GM19328 (cell line): ENCODE measurements around the gene TSSK6.

Experiments used
- ATAC-seq: cut with Tn5 transposase; IDR thresholded peaks from one replicate; pipeline ENCODE4 v1.9.1; 2021; ENCODE audit warnings: mild to moderate bottlenecking, moderate library complexity; ENCODE audit not compliant: unreplicated experiment

Gene TSSK6

GRCh38 chr19:19544954-19545591 is 29.7 kb upstream of the TSSK6 start:
- no peak for ATAC-seq

- no peak for ATAC-seq
Measured at GRCh38 chr19:19544257-19544953, 29.1 kb upstream of the TSSK6 start.

- ATAC-seq = no peak
Measured at GRCh38 chr19:19543640-19544039, 28.3 kb upstream of the TSSK6 start.

GRCh38 chr19:19543101-19543500 is 27.8 kb upstream of the TSSK6 start:
- no peak for ATAC-seq

- no peak for ATAC-seq
Measured at GRCh38 chr19:19542507-19542906, 27.2 kb upstream of the TSSK6 start.

GRCh38 chr19:19541616-19542015 is 26.3 kb upstream of the TSSK6 start:
- no peak for ATAC-seq

- no peak for ATAC-seq
Measured at GRCh38 chr19:19540715-19541515, 25.6 kb upstream of the TSSK6 start.

DNA sequence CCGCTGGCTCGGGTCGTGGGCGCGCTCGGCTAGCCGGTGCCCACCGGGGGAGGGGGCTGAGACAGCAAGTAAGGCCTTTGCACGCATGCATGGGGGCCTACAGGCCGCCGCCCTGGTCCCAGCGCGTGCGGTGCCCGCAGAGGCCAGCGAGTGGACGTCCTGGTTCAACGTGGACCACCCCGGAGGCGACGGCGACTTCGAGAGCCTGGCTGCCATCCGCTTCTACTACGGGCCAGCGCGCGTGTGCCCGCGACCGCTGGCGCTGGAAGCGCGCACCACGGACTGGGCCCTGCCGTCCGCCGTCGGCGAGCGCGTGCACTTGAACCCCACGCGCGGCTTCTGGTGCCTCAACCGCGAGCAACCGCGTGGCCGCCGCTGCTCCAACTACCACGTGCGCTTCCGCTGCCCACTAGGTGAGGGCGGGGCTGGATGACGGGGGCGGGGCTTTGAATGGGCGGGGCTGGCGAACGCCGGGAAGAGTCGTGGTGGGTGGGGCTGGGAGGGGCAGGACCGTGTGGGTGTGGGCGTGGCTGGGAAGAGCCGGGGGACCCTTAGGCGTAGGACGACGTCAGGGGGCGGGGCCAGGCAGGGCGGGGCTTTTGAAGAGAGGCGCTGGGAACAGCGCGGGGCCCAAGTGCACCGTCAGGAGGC is 24.8 kb upstream of the TSSK6 start:
- ATAC-seq = no peak

DNA sequence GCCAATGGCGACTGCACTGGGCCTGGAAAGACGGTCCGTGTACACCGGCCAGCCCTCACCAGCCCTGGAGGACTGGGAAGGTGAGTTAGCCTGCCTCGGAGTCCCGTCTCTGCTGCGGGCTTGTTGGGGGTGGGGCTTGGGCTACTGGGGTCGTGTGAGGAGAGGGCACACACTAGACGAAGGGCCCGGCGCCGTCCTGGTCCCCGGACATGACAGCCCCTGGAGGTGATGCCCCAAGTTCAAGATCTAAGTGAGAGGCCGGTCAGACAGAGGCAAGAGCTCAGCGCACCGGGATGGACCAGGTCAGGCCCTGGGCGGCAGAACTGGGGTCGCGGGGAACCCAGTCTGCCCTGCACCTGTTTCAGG is 24.3 kb upstream of the TSSK6 start:
- no peak for ATAC-seq

DNA sequence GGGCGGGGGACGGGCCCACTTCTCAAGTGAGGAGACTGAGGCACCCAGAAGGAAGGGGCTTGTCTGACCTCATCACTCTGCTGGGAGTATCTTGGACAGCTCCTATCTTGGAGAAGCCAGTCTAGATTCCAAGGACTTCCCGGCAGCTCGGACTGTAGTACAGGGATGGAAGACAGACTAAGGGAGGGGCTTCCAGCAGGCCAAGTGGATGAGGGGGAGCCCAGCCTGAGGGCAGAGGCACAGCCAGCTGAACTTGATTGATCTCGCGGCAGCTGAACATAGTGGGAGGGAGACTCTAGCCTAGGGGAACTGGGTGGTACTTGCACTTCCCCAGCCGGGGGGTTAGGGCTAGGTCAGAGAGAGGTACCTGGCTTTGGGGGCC is 23.4 kb upstream of the TSSK6 start:
- no peak for ATAC-seq

DNA sequence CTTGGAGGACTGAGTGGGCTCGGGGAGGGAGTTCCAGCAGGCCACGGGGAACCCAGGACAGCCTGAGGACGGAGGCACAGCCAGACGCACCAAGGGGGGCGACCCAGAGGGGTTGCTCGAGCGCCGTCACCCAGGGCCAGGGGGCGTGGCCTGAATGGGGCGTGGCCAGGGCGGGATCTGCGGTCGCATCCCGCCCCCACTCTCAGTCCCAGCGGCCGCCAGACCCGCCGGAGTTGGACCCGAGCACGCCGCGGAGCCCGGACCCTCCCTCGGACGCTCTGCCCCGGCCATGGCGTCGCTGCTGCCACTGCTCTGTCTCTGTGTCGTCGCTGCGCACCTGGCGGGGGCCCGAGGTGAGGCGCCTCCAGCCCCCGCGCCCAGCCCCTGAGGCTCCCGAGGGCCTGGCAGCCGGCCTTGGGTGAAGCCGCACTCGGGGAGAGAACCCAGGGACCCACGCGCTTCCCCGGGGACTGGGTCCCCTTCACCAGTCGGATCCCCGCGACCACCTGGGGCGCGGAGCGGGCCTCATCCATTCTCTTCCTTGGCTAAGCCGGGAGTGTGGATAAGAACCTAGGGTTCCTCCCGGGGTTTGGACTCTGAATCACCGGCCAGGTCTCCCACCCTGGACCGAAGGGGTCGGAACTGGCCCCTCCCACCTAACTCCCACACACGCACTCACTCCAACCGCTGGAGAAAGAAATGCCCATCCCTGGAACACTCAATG is 22.9 kb upstream of the TSSK6 start, which contains the start of gene CILP2:
CILP2 (plus strand) TSS at position 205 of the 724 bp plus-strand sequence; CDS start at position 290, 85 bp downstream.
- no peak for ATAC-seq

DNA sequence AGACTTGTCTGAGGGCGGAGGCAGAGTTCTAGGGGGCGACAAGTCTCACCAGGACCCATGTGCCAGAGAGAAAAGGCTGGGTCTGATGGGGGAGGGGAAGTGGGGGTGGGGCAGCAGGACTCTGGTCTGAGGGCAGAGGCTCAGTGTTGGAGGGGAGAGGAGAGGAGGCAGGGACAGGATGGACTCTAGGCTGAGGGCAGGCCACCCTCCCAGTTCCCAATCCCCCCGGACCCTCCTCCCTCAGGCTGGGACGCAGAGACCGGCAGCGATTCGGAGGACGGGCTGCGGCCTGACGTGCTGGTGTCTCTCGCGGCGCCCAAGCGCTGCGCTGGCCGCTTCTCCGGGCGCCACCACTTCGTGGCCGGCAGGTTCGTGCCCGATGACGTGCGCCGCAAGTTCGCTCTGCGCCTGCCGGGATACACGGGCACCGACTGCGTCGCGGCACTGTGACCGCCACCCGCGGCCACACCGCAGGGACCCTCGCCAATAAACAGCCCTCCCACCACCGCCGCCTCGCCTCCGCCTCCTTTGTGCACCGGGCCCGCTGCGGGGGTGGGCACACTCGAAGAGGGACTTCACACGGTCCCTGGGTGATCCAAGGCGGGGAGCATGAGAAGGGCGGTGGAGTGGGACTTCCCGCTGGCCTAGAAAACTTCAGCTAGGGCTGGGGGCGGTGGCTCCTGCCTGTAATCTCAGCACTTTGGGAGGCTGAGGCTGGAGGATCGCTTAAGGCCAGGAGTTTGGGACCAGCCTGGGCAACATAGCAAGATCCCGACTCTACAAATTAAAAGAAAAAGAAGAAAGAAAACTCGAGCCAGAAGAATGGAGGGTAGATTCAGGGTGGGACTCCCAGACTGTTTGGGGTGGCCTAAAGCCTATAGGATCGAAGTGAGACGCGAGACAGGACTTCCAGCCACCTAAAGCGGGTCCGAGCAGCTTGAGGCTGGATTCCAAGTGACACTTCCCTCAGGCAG is 22.0 kb upstream of the TSSK6 start:
- ATAC-seq = no peak

- ATAC-seq = no peak
Measured at GRCh38 chr19:19535311-19536191, 20.2 kb upstream of the TSSK6 start.

GRCh38 chr19:19534556-19535265 is 19.4 kb upstream of the TSSK6 start:
- no peak for ATAC-seq

DNA sequence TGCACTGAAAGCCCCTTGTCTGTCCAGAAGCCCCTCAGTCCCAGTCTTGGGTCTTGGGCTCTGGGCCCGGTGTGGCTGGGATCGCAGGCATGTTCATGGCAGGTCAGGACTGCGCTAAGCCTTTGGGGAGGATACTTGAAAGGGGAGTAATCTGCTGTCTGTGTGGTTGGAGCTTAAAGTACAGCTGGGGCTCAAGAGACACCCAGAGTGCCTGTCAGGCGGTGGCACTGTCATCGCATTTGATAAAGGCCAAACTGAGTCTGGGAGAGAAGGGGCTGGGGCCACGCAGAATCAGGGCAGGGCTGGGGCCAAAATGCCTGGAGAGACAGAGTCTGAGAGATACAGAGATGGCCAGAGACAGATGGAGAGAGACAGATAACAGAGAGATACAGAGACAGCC is 18.5 kb upstream of the TSSK6 start:
- ATAC-seq = no peak

GRCh38 chr19:19532806-19533701 is 17.7 kb upstream of the TSSK6 start:
- no peak for ATAC-seq
